ENCODE measurements around the gene RHOU. TPM values are rescaled to one million over a fixed set of nuclear protein-coding genes. Genes with fewer than 3 reads are reported as not detected.

Gene RHOU
- total and polyA plus RNA-seq, 4 donors: 12.9 to 40.1 (median 23.4) TPM

DNA sequence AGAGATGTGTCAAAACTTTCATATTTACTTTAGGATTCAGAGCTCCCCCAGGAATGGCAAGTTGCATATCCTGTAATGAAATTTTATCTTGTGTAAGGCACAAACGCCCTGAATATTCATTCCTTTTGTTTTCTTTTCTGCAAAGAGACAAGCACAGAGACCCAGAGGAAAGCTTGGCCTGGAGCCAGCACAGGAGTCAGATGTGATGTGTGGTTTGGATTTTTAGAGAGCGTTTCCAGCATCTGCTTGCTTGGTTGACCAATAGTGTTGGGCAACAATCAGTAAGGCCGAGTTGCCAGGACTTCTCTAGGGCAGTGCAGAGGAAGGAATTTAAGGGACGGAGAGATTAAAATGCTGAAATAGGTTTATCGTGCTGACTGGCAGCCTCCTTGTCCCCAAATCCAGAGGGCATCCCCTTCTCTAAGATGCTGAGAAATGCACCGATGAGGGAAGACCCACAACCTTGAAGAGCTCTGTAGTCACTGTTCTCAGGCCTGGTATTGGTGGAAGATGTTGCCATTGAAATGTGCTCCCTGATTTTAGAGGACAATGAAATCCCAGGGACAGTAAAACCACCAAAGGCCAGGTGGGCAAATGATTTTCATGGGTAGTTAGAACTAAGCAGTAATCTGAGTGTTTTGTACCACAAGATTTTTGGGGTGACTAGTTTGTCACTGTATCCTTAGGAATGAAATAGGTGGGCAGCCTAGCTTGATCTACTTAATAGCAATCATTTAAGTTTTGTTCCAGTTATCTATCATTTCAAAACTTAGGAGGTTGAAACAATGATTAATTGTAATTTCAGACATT lies 37.9 kb upstream of the RHOU start:
- H3K9me3 ChIP-seq (ENCODE audit: control insufficient read depth in 4 of 4, insufficient read depth in 3 of 4, low read length in 3 of 4): peaks cover 0 to 2% (median 0%) of the 10 kb centered on the region in 4 donors
- no peaks in the 10 kb centered on the region for H3K27me3 ChIP-seq (ENCODE audit: control insufficient read depth in 3 of 3, insufficient read depth in 3 of 3, low read length in 2 of 3)
- peaks cover 0 to 4% (median 0%) of the 10 kb centered on the region in 5 donors for H3K4me1 ChIP-seq (ENCODE audit: control insufficient read depth in 5 of 5, insufficient read depth in 5 of 5, low read length in 5 of 5)
- TF ChIP-seq, protein P1, sequence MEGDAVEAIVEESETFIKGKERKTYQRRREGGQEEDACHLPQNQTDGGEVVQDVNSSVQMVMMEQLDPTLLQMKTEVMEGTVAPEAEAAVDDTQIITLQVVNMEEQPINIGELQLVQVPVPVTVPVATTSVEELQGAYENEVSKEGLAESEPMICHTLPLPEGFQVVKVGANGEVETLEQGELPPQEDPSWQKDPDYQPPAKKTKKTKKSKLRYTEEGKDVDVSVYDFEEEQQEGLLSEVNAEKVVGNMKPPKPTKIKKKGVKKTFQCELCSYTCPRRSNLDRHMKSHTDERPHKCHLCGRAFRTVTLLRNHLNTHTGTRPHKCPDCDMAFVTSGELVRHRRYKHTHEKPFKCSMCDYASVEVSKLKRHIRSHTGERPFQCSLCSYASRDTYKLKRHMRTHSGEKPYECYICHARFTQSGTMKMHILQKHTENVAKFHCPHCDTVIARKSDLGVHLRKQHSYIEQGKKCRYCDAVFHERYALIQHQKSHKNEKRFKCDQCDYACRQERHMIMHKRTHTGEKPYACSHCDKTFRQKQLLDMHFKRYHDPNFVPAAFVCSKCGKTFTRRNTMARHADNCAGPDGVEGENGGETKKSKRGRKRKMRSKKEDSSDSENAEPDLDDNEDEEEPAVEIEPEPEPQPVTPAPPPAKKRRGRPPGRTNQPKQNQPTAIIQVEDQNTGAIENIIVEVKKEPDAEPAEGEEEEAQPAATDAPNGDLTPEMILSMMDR (IDR thresholded peaks at IDR 0.05; ENCODE audit: control extremely low read depth, extremely low read depth): no peak
- H3K9ac ChIP-seq (ENCODE audit: insufficient read depth in 1 of 2, low read length in 2 of 2): no peak overlapping the region
- ATAC-seq (ENCODE audit: insufficient read depth, low FRiP score): no peak
- peak; percentile 75 to 91 (median 87) for DNase-seq
- no peak overlapping the region for H3K27ac ChIP-seq (ENCODE audit: low read depth in 1 of 2, low read length in 1 of 2)
- H3K4me3 ChIP-seq: no peak overlapping the region
- H3K36me3 ChIP-seq (ENCODE audit: control insufficient read depth in 4 of 4, insufficient read depth in 4 of 4, low read length in 4 of 4): no peaks in the 10 kb centered on the region
- WGBS, 2 donors: 19 to 32% methylated on average over 6 of the region's 6 CpGs

DNA sequence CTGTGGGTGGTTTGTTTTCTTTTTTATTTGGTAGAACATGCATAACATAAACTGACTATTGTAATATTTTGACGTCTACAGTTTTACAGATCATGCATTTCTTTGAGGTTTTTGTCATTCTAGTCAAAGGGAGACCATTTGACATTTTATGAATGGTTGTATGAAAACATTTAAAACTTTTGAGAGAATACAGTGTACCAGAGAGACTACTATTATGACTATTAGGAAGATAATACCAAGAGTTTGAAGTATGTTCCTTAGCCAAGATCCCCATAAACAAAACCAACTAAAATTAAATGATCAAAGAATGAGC lies 37.3 kb upstream of the RHOU start:
- TF ChIP-seq, protein P1 (IDR thresholded peaks at IDR 0.05; ENCODE audit: control extremely low read depth, extremely low read depth): no peak
- no peak for ATAC-seq (ENCODE audit: insufficient read depth, low FRiP score)
- no peak overlapping the region for H3K27ac ChIP-seq (ENCODE audit: low read depth in 1 of 2, low read length in 1 of 2)
- 72 to 91% methylated on average over 1 of the region's 1 CpG for WGBS, 2 donors
- H3K4me1 ChIP-seq (ENCODE audit: control insufficient read depth in 5 of 5, insufficient read depth in 5 of 5, low read length in 5 of 5): peaks cover 0 to 4% (median 0%) of the 10 kb centered on the region in 5 donors
- peaks cover 0 to 2% (median 0%) of the 10 kb centered on the region in 4 donors for H3K9me3 ChIP-seq (ENCODE audit: control insufficient read depth in 4 of 4, insufficient read depth in 3 of 4, low read length in 3 of 4)
- DNase-seq: no peak
- H3K36me3 ChIP-seq (ENCODE audit: control insufficient read depth in 4 of 4, insufficient read depth in 4 of 4, low read length in 4 of 4): no peaks in the 10 kb centered on the region
- H3K4me3 ChIP-seq: no peak overlapping the region
- H3K9ac ChIP-seq (ENCODE audit: insufficient read depth in 1 of 2, low read length in 2 of 2): no peak overlapping the region
- H3K27me3 ChIP-seq (ENCODE audit: control insufficient read depth in 3 of 3, insufficient read depth in 3 of 3, low read length in 2 of 3): no peaks in the 10 kb centered on the region

DNA sequence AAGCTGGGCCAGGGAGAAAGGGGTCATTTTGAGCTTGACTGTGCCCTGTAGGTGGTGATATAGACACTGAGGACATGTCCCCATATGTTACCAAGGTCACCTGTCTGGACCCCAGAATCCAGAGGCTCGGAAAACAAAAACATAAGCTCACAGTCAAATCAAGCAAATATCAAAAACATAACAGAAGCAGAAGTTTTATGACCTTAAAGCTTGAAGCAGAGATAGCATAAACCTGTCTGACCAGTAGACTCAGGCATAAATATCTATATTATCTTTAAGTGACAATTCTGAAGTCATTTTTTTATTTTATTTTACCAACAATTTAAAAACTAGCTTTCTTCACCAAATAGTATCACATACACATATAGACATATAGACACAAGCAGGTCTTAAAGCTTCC lies 32.8 kb upstream of the RHOU start:
- TF ChIP-seq, protein P1 (IDR thresholded peaks at IDR 0.05; ENCODE audit: control extremely low read depth, extremely low read depth): no peak
- Histone ChIP-seq H3K27ac (ENCODE audit: low read depth in 1 of 2, low read length in 1 of 2) (no peak overlapping the region), H3K4me1 (ENCODE audit: control insufficient read depth in 5 of 5, insufficient read depth in 5 of 5, low read length in 5 of 5) (no peaks in the 10 kb centered on the region), H3K9me3 (ENCODE audit: control insufficient read depth in 4 of 4, insufficient read depth in 3 of 4, low read length in 3 of 4) (peaks cover 0 to 2% (median 0%) of the 10 kb centered on the region in 4 donors), H3K9ac (ENCODE audit: insufficient read depth in 1 of 2, low read length in 2 of 2) (no peak overlapping the region), H3K36me3 (ENCODE audit: control insufficient read depth in 4 of 4, insufficient read depth in 4 of 4, low read length in 4 of 4) (no peaks in the 10 kb centered on the region), H3K27me3 (ENCODE audit: control insufficient read depth in 3 of 3, insufficient read depth in 3 of 3, low read length in 2 of 3) (no peaks in the 10 kb centered on the region), H3K4me3 (no peak overlapping the region)
- ATAC-seq (ENCODE audit: insufficient read depth, low FRiP score) (no peak), DNase-seq (no peak)
- 93 to 95% methylated on average over 1 of the region's 1 CpG for WGBS, 2 donors

All from lung (tissue), 12 donors.